ENCODE measurements around the gene PEX3.

PEX3 gene

DNA sequence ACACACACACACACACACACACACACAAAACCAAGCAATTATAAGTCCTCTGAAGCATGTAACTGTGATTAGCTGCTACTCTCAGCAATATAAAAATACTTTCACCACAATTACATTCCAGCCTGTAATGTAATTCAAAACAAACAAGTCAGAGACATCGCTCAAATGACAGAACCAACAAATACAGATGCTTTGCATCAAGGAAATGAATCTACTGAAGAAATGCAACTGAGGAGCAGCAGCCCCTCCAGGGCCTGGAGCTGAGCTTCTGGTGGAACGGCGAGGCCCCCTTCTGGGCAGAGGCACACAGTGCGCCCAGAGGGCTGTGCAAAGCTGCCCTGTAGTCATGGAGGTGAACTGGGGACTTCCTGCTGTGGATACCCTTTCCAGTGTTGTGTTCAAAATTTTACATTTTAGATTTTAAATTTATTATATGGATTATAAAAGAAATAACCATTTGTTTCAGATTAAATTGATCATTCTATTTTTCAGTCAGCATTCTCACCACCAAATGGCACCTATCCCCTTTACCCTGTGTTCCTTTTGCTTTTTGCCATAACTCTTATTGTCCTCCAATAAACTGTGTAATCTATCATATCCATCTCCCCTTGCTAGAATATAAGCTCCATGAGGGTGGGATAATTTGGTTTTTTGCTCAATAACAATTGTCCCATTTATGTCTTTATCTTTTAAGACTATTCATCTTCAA, 23.3 kb upstream of the PEX3 start:
- H3K27me3 ChIP-seq (replicated peaks; ENCODE audit: insufficient read depth, low read length) = no peaks in the 10 kb centered on the region
- H4K20me1 ChIP-seq (ENCODE audit: insufficient read depth, low read length) = no peaks in the 10 kb centered on the region
- TF ChIP-seq CTCF (IDR thresholded peaks at IDR 0.05; ENCODE audit: low read length) (peak; percentile 51), EZH2 (optimal IDR thresholded peaks at IDR 0.05; ENCODE audit: low read depth, low read length) (no peak)
- H3K36me3 ChIP-seq (replicated peaks; ENCODE audit: insufficient read depth, low read length) = no peaks in the 10 kb centered on the region
- no peaks in the 10 kb centered on the region for H3K9me3 ChIP-seq (replicated peaks; ENCODE audit: insufficient read depth, low read length)
- no peak overlapping the region for H3K4me2 ChIP-seq (ENCODE audit: low read depth, low read length)
- H3K79me2 ChIP-seq (ENCODE audit: low read length) = no peaks in the 10 kb centered on the region
- H3K27ac ChIP-seq (ENCODE audit: low read length) = no peak overlapping the region
- no peaks in the 10 kb centered on the region for H3F3A ChIP-seq (ENCODE audit: insufficient read depth, low read length)
- H3K9me2 ChIP-seq (replicated peaks; ENCODE audit: insufficient read depth, low read length) = no peaks in the 10 kb centered on the region
- peak; percentile 30 for DNase-seq
- no peak overlapping the region for H3K4me3 ChIP-seq (ENCODE audit: low read length)
- no peaks in the 10 kb centered on the region for H3K4me1 ChIP-seq (ENCODE audit: low read length)
- H3K9ac ChIP-seq (ENCODE audit: low read length) = no peak overlapping the region
- no peak overlapping the region for H2AFZ ChIP-seq (ENCODE audit: low read length)

- Histone ChIP-seq H3K9ac (ENCODE audit: low read length) (no peak overlapping the region), H3K27ac (ENCODE audit: low read length) (no peak overlapping the region), H3K9me2 (replicated peaks; ENCODE audit: insufficient read depth, low read length) (no peaks in the 10 kb centered on the region), H4K20me1 (ENCODE audit: insufficient read depth, low read length) (no peaks in the 10 kb centered on the region), H3K4me2 (ENCODE audit: low read depth, low read length) (no peak overlapping the region), H3F3A (ENCODE audit: insufficient read depth, low read length) (no peaks in the 10 kb centered on the region), H3K27me3 (replicated peaks; ENCODE audit: insufficient read depth, low read length) (no peaks in the 10 kb centered on the region), H3K36me3 (replicated peaks; ENCODE audit: insufficient read depth, low read length) (no peaks in the 10 kb centered on the region), H3K4me1 (ENCODE audit: low read length) (no peaks in the 10 kb centered on the region), H3K4me3 (ENCODE audit: low read length) (no peak overlapping the region), H3K9me3 (replicated peaks; ENCODE audit: insufficient read depth, low read length) (no peaks in the 10 kb centered on the region), H3K79me2 (ENCODE audit: low read length) (no peaks in the 10 kb centered on the region), H2AFZ (ENCODE audit: low read length) (no peak overlapping the region)
- DNase-seq = no peak
- no peak for TF ChIP-seq CTCF (IDR thresholded peaks at IDR 0.05; ENCODE audit: low read length)
Observed at GRCh38 chr6:143429970-143430369, 20.6 kb upstream of the PEX3 start.

- H3K27ac ChIP-seq (ENCODE audit: low read length) = no peak overlapping the region
- H3K4me1 ChIP-seq (ENCODE audit: low read length) = no peaks in the 10 kb centered on the region
- no peak for DNase-seq
- no peaks in the 10 kb centered on the region for H3K9me3 ChIP-seq (replicated peaks; ENCODE audit: insufficient read depth, low read length)
- H3K36me3 ChIP-seq (replicated peaks; ENCODE audit: insufficient read depth, low read length) = no peaks in the 10 kb centered on the region
- no peak overlapping the region for H3K9ac ChIP-seq (ENCODE audit: low read length)
- no peak for TF ChIP-seq EZH2 (optimal IDR thresholded peaks at IDR 0.05; ENCODE audit: low read depth, low read length)
- no peak for TF ChIP-seq CTCF (IDR thresholded peaks at IDR 0.05; ENCODE audit: low read length)
- no peak for TF ChIP-seq EZH2phosphoT487 (IDR thresholded peaks at IDR 0.05; ENCODE audit: low read length)
- H3K4me2 ChIP-seq (ENCODE audit: low read depth, low read length) = no peak overlapping the region
- H4K20me1 ChIP-seq (ENCODE audit: insufficient read depth, low read length) = no peaks in the 10 kb centered on the region
- no peaks in the 10 kb centered on the region for H3K79me2 ChIP-seq (ENCODE audit: low read length)
- no peaks in the 10 kb centered on the region for H3F3A ChIP-seq (ENCODE audit: insufficient read depth, low read length)
- no peaks in the 10 kb centered on the region for H3K9me2 ChIP-seq (replicated peaks; ENCODE audit: insufficient read depth, low read length)
- H2AFZ ChIP-seq (ENCODE audit: low read length) = no peak overlapping the region
- no peak overlapping the region for H3K4me3 ChIP-seq (ENCODE audit: low read length)
- H3K27me3 ChIP-seq (replicated peaks; ENCODE audit: insufficient read depth, low read length) = no peaks in the 10 kb centered on the region
Observed at GRCh38 chr6:143431226-143431625, 19.4 kb upstream of the PEX3 start.

Measured in MM.1S (cell line).